ENCODE measurements around the gene INS.

The INS gene

DNA sequence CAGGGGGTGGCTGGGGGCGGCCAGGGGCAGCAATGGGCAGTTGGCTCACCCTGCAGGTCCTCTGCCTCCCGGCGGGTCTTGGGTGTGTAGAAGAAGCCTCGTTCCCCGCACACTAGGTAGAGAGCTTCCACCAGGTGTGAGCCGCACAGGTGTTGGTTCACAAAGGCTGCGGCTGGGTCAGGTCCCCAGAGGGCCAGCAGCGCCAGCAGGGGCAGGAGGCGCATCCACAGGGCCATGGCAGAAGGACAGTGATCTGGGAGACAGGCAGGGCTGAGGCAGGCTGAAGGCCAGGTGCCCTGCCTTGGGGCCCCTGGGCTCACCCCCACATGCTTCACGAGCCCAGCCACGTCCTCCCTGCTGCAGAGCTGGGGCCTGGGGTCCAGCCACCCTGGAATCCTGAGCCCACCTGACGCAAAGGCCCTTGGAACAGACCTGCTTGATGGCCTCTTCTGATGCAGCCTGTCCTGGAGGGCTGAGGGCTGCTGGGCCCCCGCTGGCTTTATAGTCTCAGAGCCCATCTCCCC, at the start of gene INS:
INS (minus strand) TSS at position 474 of the 524 bp plus-strand sequence; CDS start at position 236, 238 bp downstream.
- no peak for DNase-seq

DNA sequence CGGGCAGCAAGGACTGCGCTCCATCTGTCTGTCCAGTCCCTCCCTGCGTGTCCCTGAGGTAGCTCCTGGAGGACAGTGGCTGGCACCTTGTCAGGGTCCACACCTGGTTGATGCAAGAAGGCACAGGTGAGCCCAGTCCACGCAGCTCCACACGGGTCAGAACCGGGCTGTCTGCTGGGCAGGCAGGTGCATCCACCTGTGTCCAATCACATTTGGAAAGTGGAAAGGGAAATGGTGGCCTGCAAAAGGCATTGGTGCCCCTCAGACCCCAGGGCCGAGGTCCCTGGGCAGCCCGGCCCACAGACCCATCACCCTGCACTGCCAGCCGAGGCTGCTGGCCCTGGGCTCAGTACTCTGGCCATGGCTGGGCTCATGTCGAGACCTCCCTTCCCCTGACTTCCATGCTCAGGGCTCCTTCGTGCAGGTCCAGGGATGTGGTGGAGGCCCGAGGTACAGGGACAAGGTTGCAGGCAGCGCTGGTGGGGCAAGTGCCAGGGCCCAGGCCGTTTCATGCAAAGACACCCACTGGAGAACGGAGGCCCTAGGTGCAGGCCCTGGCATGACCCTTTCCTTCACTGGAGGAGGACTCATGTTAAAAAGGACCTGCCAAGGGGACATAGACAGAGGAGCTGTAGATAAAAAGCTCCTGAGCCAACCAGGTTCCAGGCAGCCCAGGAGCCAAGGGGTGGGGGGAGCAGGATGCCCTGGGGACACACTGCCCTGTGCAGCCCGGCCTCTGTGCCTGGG, 49.5 kb upstream of the INS start:
- no peak for DNase-seq

DNA sequence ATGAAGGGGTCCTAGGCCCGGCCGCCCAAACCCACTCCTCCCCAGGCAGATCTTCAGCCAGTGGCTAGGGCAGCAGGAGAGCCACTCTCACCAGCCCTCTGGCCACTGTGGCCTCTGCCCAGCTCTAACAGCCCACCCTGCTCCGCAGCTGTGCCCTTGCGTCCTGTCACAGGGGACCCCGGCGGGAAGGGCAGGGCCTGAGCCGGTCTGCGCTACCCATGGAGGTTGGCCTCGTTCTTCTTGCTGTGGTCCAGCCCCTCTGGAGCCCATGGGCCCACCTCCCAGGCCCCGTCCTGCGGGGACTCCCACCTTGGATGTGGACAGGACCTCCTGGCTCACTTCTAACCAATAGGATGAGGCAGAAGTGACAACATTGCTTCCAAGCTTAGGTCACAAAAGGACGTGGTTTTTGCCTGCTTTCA, 48.9 kb upstream of the INS start:
- no peak for DNase-seq

DNA sequence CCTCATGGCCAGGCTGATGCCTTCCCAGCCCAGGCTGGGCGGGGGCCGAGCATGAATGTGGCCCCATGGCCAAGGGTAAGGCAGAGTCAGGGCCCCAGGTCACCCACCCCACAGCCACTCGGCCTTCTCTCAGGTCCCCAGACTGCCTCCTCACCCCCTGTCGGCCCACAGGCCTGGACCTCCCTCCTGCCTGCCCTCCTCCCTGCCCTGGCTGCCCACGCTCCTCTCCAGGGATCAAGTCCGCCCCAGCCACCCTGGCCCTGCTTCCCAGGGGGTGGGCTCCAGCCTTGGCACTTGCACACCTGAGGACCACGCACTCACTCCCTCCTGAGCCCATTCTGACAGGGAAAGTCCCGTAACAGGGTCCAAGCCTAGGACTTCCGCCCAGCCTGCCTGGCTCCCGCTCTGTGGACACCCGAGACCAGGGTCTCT, 48.4 kb upstream of the INS start:
- no peak for DNase-seq

DNA sequence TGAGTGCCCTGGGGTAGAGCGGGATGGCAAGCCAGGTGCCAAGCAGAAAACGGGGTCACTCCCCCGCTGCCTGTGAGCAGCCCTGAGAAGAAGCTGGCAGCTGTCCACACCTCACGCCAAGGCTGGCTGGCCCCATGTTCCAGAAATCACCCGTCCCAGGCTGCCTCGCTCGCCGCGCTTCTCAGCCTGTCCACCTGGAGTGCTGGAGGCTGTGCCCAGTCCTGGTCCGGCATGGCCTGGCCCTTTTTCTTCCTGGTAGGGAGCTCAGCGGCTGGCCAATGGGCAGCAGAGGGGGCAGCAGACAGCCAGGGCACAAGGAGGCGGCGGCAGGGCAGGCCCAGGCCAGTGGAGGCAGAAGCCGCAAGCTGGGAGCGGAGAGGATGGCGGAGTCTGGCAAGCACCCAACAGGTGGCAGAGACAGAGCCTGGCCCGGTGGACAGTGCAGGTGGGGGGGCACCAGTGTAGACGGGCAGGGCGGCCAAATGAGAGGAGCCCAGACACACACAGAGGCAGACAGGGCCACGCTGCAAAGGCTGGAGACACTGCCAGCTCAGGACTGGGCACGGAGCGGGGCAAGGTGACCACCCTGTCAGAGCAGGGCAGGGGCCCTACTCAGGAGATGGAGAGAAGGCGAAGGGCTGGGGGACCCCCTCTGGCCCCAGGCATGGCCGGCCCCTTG, 47.8 kb upstream of the INS start:
- DNase-seq: no peak

DNA sequence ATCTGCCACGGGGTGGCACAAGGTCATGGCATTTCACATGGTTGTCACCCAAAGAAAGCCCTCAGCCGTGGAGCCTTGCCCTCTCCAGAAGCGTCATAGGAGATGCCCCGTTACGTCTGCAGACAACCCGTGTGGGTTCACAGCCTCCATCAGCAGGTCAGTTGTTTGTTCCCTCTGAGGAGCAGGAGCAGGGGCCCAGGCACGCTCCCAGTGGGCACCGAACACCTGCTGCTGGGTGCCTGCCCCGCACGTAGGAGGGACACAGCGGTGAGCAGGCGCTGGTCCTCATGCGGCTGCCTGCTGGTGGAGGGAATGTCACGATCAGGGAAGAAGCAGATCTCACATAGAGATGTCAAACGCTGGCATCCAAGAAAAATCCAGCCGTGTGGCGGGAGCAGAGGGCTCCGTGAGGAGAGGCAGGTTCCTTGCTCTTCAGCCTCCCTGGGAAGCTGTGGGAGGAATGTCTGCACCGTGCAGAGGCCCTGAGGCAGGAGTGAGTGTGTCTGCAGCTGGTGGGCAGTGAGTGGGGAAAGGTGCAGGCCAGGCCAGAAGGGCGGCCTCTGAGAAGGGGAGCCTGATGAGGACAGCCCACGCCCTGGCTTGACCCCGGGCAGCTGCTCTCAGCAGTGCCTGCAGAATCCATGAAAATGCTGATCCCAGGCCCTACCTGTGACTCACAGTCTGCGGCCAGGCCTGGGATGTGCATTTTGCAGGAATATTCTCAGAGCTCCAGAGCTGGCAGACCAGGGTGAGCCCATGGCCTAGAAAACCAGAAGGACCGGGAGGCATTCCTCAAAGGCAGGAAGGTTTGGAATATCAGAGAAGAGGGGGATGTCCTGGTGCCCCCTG, 47.0 kb upstream of the INS start:
- no peak for DNase-seq

DNA sequence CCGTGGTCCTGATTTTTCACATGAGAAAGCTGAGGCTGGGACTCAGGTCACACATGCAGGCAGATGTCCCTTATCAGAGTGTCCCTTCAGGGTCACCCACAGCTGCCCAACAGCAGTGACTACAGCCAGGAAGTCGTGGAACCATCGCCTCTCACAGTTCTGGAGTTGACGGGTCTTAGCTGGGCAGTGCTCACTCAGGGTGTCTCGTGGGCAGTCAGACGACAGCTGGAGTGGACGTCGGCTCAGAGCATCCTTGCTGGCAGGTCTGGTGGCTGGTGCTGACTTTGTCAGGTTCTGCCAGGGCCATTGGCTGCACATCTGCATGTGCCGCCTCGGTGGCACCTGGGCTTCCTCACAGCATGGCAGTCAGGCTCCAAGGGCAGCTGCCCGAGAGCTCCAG, 46.2 kb upstream of the INS start:
- no peak for DNase-seq

DNA sequence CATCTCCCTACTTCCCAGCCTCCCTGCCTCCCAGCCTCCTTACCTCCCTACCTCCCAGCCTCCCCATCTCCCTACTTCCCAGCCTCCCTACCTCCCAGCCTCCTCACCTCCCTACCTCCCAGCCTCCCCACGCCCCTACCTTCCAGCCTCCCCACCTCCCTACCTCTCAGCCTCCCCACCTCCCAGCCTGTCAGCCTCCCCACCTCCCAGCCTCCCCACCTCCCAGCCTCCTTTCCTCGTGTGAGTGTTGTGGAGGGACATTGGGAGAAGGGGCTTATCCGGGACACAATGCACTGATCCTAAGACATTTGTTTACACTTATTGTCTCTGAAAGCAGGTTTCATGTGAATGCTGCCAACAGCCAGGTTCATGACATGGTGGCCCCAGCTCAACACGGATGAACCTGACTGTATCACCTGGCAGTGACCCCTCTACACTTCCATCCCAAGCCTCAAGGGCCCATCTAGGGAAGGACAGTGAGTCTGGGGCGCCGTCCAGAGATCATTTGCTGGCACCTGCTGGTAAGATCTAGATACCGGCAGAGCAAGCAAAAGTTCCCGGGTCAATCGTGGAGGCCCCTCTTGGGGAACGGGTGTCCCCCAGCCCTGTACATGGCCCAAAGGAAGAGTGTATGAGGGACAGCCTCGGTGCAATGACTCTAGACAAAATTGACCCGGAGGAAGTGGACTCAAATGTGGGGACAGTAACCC, 45.1 kb upstream of the INS start:
- DNase-seq: no peak

DNA sequence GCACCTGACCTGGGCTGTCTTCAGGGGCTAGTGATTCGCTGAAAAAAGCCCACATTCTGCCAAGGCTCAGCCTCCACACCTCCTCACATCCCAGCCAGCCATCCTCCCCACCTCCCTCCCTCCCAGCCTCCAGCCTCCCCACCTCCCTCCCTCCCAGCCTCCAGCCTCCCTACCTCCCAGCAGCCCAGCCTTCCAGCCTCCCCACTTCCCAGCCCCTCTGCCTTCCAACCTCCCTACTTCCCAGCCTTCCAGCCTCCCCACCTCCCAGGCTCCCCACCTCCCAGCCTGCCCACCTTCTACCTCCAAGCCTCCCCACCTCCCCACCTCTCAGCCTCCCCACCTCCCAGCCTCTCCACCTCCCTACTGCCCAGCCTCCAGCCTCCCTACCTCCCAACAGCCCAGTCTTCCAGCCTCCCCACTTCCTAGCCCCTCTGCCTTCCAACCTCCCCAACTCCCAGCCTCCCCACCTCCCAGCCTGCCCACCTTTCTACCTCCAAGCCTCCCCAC, 44.3 kb upstream of the INS start:
- DNase-seq: no peak

DNA sequence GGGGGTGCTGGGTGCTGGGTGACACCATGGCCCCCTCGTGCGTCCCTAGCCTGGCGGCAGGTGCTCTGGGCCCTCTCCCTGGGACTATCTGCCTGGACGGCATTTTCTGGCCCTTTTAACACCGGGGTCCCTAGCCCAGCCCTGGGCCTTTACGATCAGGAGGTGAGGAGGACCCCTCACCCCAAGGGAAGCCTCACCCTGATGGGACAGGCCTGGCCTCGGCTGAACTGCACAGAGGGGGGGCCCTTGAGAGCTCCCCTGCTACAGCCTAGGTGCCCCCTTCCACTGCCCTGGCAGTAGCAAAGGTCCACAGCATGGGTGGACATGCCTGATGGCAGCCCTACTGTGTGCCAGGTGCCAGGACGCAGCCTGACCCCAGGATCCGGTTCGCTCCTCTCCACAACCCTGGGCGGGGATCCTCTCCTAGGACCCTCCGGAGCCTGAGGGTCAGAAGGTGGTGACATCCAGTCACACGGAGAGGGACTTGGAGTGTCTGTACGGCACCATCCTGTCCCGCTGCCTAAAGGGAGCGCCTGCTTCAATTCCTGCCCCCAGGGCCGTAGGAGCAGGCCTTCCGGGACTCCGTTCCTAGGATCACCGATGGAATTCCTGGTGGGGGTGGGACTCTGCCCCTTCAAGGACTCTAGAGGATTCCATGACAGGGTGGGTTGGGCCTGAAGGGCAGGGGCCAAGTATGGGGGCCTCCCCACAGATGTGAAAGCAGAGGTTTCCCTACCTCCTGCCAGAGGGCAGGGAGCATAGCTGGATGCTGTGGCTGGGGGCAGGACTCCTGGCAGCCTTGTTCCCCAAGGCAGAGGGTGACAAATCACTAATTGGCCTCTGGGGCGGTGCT, 43.6 kb upstream of the INS start:
- no peak for DNase-seq

DNA sequence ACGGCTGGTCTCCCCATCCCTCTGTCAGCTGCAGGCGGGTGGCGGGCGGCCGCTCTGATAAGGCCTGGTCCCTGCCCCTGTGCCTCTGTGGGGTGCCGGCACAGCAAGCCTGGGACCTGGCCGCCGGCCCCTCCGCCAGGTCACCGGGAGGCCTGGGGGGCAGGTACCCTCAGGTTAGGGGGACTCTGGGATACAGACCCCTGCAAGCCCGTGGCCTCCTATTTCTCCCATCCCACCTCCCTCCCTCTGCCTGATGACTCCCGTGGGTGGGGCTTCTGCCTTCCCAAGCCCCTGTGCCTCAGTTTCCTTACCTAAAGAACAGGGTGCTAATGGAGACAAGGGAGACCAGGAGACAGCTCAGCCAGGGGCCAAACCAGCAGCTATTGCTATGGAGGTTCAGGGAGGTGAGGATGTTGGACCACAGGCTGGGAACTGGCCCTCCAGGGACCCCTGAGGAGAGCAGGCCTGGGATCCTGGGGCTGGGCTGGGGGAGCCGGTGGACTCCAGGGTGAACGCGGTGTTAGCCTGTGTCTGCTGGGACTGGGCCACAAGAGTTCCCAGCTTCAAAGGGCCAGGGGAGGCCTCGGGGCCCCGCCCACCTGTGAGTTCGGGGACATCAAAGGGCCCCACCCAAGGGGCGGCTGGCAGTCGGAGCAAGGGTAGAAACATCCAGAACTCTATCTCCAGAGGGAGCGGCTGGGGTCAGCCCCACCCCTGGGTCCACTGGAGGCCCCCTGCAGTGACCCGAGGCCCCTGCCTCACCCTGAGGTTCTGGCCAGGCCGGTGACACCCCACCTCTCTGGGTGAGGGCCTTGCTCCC, 42.6 kb upstream of the INS start:
- no peak for DNase-seq

DNA sequence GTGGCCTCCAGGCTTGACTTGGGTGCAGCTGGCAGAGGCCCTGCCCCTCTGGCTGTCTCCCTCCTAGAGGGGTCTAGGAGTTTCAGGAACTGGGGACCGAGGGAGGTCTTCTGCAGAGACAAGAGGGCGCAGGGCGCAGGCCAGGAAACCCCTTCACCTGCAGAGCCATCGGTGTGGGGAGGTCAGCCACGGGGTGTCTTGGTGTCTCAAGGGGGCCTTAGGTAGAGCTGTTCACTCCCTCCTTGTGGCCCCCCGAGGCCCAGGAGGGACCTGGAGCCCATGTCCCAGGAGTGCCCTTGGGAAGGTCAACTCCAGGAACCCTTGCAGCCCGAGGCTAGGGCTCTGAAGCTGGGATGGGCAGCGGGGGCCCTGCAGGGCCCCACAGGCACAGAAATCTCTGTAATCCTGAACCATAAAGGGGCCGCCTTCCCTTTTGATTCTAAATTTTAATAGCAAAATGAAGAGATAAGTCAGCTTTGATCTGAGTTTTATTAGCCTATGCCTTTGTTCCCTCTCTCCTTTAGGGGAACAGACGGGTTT, 42.0 kb upstream of the INS start:
- DNase-seq: no peak

DNA sequence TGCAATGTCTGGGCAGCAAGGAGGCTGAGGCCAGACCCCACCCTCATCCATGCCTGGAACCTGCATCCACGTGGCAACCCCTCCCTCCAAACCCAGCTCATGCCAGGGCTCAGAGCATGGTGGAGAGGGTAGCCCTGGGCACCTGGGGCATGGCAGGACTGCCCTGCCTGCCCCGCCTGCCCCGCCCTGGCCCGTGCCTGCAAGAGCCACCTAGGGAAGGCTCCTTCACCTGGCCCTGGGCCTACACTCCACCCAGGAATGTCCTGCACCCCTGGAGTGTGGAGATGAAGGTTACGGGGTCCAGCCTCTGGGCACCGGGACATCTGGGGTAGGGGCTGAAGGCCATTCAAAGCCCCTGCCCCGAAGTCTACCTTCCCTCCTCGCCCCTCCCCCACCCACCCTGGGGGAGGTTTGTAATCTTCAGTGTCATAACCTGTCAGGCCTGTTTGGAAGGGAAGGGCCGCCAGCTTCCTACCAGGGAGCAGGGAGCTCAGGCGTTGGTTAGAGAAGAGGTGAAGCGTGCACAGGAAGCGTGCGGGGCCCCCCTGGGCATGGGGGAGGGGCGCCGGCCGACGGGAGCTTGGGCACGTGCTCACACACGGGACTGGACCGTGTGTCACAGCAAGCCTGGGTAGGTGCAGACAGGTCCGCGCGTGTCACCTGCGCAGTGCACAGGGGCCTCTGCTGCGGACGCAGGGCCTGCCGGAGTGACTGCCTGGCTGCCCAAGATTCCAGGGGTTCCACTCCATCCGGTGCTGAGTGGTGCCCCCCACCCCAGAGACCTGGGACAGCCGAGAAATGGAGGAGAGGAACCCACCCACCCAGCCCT, 41.3 kb upstream of the INS start:
- no peak for DNase-seq

DNA sequence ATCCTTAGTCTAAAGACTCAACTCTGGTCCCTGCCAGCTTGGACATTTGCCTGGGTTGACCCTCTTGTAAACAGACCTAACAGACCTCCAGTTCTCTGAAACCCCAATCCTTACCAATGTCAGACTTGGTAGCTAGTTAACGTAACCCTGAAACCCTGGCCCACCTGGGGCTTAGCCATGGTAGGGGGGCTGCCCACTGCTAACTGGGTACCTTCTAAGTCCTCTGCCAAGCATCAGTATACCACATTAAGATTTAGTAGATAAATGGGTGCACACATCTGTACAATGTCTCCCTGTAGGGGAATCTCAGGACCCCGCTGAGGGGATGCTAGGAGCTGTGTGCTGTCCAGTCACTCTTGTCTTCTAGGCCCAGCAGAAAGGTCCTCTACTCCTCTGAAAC, 40.5 kb upstream of the INS start:
- DNase-seq: no peak

DNA sequence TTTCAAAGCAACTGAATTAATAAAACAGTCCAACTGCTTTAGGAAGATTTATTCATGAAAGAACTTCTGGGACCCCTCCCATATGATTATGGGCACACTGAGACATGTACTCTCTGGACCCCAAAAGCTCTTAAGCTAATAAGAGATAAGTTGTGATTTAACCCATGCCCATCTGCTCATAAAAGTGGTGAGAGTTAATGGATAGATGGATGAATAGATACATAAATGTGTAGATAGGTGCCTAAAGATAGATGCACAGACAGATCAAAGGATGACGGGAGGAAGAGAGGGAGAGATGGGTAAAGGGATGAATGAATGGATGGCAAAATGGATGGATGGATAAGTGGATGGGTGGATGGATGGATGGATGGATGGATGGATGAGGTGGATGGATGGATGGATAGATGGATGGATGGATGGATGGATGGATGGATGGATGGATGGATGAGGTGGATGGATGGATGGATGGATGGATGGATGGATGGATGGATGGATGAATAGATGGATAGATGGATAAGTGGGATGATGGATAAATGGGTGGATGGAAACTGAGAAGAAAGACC, 40.0 kb upstream of the INS start:
- no peak for DNase-seq

DNA sequence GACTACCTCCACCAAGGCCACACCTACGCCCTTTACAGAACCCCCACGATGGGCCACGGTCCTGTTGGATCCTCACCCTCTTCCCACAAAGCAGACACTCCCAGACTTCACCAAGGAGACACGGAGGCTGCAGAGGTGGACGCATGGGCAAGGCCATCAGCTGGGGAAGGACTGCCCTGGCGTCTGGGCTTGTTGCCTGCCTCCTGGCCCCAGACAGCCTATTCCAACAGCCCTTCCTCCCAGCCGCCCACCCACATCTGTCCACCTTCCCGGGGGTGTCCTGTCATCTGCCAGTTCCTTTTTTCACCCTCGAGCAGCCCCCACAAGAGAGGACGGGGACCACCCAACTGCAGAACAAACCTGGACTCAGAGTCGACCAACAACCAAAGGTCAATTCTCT, 39.5 kb upstream of the INS start:
- DNase-seq: no peak

DNA sequence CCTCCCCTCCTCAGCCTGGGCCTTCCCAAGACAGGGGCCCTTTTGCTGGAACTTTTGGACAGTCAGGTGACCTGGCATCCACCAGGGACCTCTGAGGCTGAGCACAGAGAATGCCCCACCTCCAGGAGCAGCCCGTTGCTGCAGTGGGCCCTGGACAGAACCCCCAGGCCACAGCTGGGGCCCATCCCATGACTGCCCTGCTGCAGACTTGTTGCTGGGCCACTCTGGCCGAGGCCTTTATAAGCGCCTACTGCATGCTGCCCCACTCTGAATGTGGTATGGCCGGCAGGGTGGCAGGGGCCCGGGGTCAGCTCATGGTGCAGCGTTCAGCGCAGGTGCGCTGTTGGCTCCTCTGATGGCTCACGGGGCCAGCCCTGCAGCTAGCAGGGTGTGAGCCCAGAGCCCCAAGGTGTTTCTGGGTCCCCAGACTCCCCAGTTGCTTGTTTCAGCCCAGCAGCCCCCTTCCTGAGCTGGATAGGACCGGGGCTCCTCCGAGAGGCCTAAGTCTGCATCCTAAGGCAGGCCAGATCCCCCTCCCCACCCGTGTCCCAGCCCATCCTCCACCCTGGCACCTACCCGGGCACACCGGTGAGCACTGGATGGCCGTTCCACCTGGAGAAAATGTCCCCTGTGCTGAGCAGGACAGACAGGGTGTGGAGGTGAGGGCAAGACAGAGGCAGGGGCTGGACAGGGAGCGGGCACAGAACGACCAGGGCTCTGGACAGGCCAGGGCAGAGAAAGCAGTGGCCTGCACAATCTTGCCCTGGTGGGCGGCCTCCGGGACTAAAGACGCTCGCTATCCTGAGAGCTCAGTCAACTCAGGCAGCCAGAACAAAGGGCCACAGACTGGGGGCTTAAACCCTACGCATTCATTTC, 38.7 kb upstream of the INS start:
- no peak for DNase-seq

Measured in activated CD4-positive, alpha-beta T cell treated with anti-CD3 and anti-CD28 coated beads for 48 hours (primary cell).